Fibroblast of villous mesenchyme (primary cell): ENCODE measurements around the gene PADI4. TPM values are rescaled to one million over a fixed set of nuclear protein-coding genes. Genes with fewer than 3 reads are reported as not detected.
A peak's percentile ranks its signal among the peaks of the same experiment; 100 is the strongest.

ENCODE experiments used
- DNase-seq: peaks from one replicate; pipeline ENCODE4 v3.0.0-alpha.2; 2010; ENCODE audit warnings: low read depth
- H3K4me3 ChIP-seq: 2 replicates; pipeline ENCODE4 v1.5.1; 2011; ENCODE audit warnings: low read depth, mild to moderate bottlenecking, low read length
- CTCF ChIP-seq: IDR thresholded peaks from 2 replicates; pipeline ENCODE4 v1.5.1; 2012; ENCODE audit warnings: low read depth, mild to moderate bottlenecking, low read length; ENCODE audit not compliant: insufficient read depth
- total RNA-seq: library from RNA; depleted of rRNA; stranded (reverse); fragments of >200 nt; gene quantifications from 2 replicates; pipeline ENCODE4 v1.2.3, GENCODE V29; 2012

PADI4 gene
- total RNA-seq, 1 donor = not detected

DNA sequence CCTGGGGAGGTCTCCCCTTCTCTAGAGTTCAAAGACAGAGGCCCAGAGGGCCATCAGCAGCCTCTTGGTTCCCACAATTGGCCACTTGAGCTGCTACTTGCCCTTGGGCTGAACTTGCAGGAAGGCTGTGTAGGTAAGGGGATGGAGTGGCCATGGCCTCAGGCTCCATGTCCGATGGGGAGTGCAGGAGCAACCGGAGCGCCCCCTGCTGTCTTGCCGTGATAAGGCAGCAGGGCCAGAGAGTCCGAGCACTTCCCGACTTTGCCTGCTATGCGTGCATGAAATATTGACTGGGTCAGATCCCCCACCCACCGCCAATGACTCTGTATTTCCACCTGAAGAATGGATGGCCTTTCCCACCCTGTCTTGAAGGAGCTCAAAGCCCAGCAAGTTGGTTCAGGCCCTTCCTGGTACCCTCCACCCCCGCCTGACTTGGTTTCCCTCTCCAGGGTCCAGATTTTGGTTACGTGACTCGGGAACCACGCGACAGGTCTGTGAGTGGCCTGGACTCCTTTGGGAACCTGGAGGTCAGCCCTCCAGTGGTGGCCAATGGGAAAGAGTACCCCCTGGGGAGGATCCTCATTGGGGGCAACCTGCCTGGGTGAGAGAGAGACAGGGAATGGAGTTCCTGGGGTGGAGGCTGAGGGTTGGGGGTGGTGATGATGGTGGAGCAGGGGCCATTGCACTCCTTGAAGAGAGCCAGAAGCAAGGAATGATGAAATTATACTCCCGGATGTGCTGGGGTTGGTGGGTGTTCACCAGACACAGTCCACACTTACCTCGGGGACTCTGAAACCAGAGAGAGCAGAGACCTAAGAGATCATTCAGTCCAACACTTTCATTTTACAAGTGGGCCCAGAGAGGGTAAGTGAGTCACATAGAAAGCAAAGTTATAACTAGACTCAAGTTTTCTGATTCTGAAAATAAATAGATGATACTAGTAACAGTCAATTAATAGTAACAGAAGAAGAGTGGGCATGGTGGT, 33.5 kb upstream of the PADI4 start:
- no peak overlapping the region for H3K4me3 ChIP-seq
- DNase-seq = peak; percentile 54
- peak; percentile 84 for TF ChIP-seq CTCF

DNA sequence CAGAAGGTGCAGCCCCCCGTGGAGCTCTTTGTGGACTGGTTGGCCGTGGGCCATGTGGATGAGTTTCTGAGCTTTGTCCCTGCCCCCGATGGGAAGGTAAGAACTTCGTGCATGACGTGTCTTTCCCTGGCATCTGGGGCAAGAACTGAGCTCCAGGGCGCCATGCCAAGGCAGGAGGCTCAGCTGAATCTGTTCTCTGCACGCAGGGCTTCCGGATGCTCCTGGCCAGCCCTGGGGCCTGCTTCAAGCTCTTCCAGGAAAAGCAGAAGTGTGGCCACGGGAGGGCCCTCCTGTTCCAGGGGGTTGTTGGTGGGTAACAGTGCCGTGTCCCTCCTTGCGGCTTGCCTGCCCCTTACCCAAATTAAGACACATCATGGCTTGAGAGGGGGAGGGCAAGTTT, 31.4 kb upstream of the PADI4 start:
- no peak for DNase-seq
- TF ChIP-seq CTCF = no peak
- H3K4me3 ChIP-seq = no peak overlapping the region

GRCh38 chr1:17277511-17278159, 30.4 kb upstream of the PADI4 start:
- no peak for TF ChIP-seq CTCF
- DNase-seq = no peak
- H3K4me3 ChIP-seq = no peak overlapping the region

GRCh38 chr1:17278996-17279830, 28.8 kb upstream of the PADI4 start:
- no peak overlapping the region for H3K4me3 ChIP-seq
- TF ChIP-seq CTCF = no peak
- DNase-seq = no peak

DNA sequence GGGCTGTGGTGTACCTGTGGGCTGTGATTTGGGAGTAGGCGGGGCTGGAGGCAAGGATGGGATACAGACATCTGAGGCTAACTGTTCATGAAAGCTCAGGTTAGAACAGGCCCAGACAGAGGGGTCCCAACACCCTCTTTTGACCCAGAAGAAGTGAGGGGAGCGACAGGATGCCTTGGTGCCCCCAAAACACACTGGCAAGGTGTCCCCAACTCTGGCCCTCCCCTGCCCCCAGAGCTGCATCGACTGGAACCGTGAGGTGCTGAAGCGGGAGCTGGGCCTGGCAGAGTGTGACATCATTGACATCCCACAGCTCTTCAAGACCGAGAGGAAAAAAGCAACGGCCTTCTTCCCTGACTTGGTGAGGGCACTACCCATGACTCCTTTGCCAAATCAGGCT, 27.6 kb upstream of the PADI4 start:
- TF ChIP-seq CTCF = no peak
- no peak for DNase-seq
- no peak overlapping the region for H3K4me3 ChIP-seq

DNA sequence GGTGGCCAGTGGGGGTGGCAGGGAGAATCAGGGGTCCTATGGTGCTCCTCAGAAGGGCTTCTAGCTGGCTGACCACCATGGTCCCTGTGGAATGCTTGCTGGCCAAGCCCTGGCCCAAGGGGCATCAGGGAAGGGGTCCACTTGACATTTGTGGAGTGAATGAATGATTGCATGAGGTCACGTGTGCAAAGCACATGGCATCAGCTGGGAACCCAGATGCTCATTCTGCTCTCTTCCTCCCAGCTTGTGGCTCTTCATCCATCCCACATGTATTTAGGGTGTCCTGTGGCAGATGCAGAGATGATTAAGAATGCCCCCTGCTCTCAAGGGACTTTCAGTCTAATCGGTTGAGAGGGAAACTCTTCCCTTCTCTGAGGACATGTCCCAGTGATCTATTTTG, 27.1 kb upstream of the PADI4 start:
- no peak for TF ChIP-seq CTCF
- no peak for DNase-seq
- H3K4me3 ChIP-seq = no peak overlapping the region
